COLO829 (cell line): Measurements from ENCODE around the gene TMEM116.
"Not testable (repeated sequence)": the region's sequence is repeated elsewhere in the genome, so short reads cannot be mapped to it uniquely, and the experiment has no call there.

Experiments used
- DNase-seq: peaks from one replicate; pipeline ENCODE4 v3.0.0; 2012; ENCODE audit warnings: low spot score

Gene TMEM116

GRCh38 chr12:112009596-112009995, 3.4 kb downstream of the TMEM116 start:
- not testable (repeated sequence) for DNase-seq

GRCh38 chr12:112008918-112009317, 4.0 kb downstream of the TMEM116 start:
- no peak for DNase-seq

DNA sequence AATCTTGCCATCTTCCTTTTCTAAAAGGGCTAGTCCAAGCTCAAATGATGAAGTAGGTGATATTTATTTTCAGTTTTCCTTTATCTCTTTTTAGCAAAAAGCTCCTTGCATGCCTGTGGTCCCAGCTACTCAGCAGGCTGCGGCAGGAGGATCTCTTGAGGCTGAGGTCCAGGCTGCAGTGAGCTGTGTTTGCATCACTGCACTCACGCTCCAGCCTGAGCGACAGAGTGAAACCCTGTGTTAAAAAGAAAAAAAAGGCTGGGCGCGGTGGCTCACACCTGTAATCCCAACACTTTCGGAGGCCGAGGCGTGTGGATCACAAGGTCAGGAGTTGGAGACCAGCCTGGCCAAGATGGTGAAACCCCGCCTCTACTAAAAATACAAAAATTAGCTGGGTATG, 5.0 kb downstream of the TMEM116 start:
- DNase-seq, result no peak

GRCh38 chr12:112005419-112006395, 7.3 kb downstream of the TMEM116 start:
- DNase-seq, result no peak

GRCh38 chr12:112004041-112004440, 8.9 kb downstream of the TMEM116 start:
- DNase-seq, result no peak

GRCh38 chr12:112001576-112001975, 11.4 kb downstream of the TMEM116 start:
- no peak for DNase-seq

- DNase-seq, result no peak
Observed at GRCh38 chr12:112000820-112001219, 12.1 kb downstream of the TMEM116 start.

DNA sequence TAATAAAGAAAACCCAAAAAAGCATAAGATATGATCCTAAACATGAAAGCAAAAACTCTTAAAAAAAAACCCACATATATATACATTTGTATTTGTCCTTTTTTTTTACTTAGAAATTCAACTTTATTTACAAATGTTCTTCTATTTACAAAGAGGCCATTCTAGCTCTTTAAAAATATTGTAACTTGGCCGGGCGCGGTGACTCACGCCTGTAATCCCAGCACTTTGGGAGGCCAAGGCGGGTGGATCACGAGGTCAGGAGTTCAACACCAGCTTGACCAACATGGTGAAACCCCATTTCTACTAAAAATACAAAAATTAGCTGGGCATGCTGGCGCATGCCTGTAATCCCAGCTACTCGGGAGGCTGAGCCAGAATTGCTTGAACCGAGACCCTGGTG, 13.8 kb downstream of the TMEM116 start:
- DNase-seq, result not testable (repeated sequence)

GRCh38 chr12:111998015-111998414, 14.9 kb downstream of the TMEM116 start:
- DNase-seq, result no peak

DNA sequence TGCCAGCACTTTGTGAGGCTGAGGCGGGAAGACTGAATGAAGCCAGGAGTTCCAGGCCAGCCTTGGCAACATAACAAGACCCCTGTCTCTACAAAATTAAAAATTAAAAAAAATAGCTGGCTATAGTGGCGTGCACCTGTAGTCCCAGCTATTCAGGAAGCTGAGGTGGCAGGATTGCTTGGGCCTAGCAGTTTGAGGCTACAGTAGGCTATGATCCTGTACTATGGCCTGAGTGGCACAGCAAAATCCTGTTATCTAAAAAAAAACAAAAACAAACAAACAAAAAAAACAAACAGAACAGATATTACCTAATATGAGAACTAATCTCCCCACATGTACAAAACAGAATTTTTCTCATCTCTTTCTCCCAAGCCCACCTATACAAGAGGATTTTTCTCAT, 15.7 kb downstream of the TMEM116 start:
- no peak for DNase-seq

GRCh38 chr12:111995782-111996480, 17.0 kb downstream of the TMEM116 start:
- no peak for DNase-seq

- DNase-seq, result not testable (repeated sequence)
Observed at GRCh38 chr12:111994211-111995111, 18.5 kb downstream of the TMEM116 start.

GRCh38 chr12:111993292-111994150, 19.4 kb downstream of the TMEM116 start:
- no peak for DNase-seq

DNA sequence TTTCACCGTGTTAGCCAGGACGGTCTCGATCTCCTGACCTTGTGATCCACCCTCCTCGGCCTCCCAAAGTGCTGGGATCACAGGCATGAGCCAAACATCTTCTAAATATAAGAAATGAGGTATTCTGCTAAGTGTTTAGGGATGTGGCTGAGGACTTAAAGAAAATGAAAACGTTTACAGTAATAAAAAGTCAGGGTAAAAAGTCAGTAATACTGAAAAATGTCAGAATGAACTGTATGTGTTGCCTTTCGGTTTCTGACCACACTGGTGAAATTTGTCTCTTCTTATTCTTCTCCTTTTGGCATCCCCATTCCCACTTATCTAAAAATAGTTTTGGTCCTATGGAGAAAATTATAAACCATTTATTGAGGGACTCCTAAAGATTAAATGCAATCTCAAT, 20.5 kb downstream of the TMEM116 start:
- no peak for DNase-seq

DNA sequence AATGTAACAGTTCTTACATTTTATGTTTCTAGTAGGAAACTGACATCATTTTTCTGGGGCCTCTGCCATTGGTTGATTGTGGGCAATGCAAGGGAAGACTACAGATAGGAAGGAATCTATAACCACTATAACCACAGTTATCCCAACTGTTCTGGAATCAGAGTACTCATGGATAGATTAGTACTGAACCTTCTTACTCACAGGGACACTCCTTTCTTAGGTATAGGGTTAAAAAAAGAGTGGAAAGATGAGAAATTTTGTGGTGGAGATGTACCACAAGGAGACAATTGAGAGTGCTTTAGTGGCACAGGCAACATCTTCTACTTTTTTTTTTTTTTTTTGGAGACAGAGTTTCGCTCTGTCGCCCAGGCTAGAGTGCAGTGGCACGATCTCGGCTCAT, 21.0 kb downstream of the TMEM116 start:
- DNase-seq, result no peak

DNA sequence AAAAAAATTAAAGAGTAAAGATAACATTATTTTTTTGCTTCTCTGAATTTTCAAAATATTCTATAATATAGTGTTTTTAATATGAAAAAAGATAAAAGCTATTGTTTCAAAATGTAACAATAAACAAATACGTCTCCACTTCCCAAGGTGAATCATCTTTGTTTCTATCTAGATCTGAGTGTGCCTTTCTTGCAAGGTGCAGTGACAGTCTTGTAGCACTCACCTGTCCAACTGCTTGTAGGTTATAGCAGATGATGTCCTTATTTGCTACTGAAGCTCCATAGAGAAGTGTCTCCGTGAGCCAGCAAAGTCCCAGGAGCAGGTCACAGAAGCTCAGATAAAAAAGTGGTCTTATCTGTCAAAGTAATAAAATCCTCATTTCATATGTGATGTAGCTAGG, 21.4 kb downstream of the TMEM116 start:
- DNase-seq, result no peak

DNA sequence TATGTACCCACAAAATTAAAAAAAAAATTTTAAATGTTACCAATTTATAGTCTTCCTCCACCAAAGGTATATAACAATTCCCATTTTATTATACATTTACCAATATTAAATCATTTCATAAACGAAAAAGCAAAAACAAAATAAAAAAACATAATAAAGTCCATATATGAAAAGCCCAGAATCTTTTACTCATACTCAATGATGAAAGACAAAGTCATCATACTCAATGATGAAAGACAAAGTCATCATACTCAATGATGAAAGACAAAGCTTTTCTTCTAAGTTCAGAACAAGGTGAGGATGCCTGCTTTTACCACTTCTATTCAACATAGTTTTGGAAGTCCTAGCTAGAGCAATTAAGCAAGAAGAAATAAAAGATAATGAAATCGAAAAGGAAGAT, 28.1 kb downstream of the TMEM116 start:
- no peak for DNase-seq

DNA sequence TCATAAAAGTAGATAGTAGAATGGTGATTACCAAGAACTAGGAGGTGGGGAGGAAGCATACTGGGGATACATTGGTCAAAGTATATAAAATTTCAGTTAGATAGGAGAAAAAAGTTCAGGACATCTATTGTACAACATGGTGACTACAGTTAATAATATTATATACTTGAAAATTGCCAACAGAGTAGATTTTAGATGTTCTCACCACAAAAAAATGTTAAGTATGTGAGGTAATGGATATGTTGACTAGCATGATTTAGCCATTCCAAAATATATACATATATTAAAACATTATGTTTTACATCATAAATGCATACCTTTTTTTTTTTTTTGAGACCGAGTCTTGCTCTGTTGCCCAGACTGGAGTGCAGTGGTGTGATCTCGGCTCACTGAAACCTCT, 31.0 kb downstream of the TMEM116 start:
- DNase-seq, result no peak

- DNase-seq, result no peak
Observed at GRCh38 chr12:111980598-111980997, 32.4 kb downstream of the TMEM116 start.

GRCh38 chr12:111978545-111978944, 34.4 kb downstream of the TMEM116 start:
- no peak for DNase-seq

DNA sequence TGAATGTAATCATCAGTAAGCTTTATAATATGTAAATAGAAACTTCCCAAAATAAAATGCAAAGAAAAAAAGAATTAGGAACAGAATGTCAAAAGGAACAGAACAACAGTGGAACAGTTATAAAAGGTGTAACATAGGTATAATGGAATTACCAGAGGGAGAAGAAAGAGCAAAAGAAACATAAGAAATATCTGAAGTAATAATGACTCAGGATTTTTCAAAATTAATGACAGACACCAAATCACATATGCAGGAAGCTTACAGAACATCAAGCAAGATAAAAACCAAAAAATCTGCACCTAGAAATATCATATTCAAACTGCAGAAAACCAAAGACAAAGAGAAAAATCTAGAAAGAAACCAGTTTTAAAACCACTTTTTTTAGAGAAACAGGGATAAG, 36.1 kb downstream of the TMEM116 start:
- no peak for DNase-seq
